Ishikawa (cell line): Measurements from ENCODE around the gene RYR1.

ENCODE experiments used
- CEBPB ChIP-seq: IDR thresholded peaks from 2 replicates; pipeline ENCODE4 v1.6.1; 2012
- CREB1 ChIP-seq: IDR thresholded peaks from 2 replicates; pipeline ENCODE4 v1.6.1; 2012; ENCODE audit warnings: low read depth
- EGR1 ChIP-seq: IDR thresholded peaks from 2 replicates; pipeline ENCODE4 v1.6.1; 2012
- EP300 ChIP-seq: IDR thresholded peaks from 2 replicates; pipeline ENCODE4 v1.6.1; 2012; ENCODE audit warnings: borderline replicate concordance
- FOXM1 ChIP-seq: IDR thresholded peaks from 2 replicates; pipeline ENCODE4 v1.6.1; 2012; ENCODE audit warnings: low read depth, borderline replicate concordance
- MAX ChIP-seq: IDR thresholded peaks from 2 replicates; pipeline ENCODE4 v1.6.1; 2012
- NFIC ChIP-seq: IDR thresholded peaks from 2 replicates; pipeline ENCODE4 v1.6.1; 2012
- RAD21 ChIP-seq: IDR thresholded peaks from 2 replicates; pipeline ENCODE4 v1.6.1; 2012; ENCODE audit warnings: low read depth
- REST ChIP-seq: IDR thresholded peaks from 2 replicates; pipeline ENCODE4 v1.6.1; 2012; ENCODE audit warnings: low read depth, mild to moderate bottlenecking
- TAF1 ChIP-seq: IDR thresholded peaks from 2 replicates; pipeline ENCODE4 v1.6.1; 2012; ENCODE audit warnings: low read depth, mild to moderate bottlenecking
- TCF12 ChIP-seq: IDR thresholded peaks from 2 replicates; pipeline ENCODE4 v1.6.1; 2012; ENCODE audit warnings: low read depth
- TEAD4 ChIP-seq: IDR thresholded peaks from 2 replicates; pipeline ENCODE4 v1.6.1; 2012
- YY1 ChIP-seq: IDR thresholded peaks from 2 replicates; pipeline ENCODE4 v1.6.1; 2012; ENCODE audit warnings: low read depth
- ZBTB7A ChIP-seq: IDR thresholded peaks from 2 replicates; pipeline ENCODE4 v1.6.1; 2012; ENCODE audit warnings: low read depth
- TF ChIP-seq, protein P1 (sequence below): IDR thresholded peaks from 2 replicates; pipeline ENCODE4 v1.6.1; 2012

Gene RYR1

DNA sequence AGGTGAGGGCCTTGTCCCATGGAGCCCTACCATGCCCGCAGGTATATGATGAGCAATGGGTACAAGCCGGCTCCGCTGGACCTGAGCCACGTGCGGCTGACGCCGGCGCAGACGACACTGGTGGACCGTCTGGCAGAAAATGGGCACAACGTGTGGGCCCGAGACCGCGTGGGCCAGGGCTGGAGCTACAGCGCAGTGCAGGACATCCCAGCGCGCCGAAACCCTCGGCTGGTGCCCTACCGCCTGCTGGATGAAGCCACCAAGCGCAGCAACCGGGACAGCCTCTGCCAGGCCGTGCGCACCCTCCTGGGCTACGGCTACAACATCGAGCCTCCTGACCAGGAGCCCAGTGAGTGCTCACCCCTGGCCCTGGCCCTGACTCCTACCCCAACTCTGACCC lies 32.6 kb downstream of the RYR1 start:
- TF ChIP-seq, protein P1, sequence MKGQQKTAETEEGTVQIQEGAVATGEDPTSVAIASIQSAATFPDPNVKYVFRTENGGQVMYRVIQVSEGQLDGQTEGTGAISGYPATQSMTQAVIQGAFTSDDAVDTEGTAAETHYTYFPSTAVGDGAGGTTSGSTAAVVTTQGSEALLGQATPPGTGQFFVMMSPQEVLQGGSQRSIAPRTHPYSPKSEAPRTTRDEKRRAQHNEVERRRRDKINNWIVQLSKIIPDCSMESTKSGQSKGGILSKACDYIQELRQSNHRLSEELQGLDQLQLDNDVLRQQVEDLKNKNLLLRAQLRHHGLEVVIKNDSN: no peak
- TF ChIP-seq FOXM1 (no peak), CEBPB (no peak), ZBTB7A (no peak), MAX (no peak), REST (no peak), TAF1 (no peak)

DNA sequence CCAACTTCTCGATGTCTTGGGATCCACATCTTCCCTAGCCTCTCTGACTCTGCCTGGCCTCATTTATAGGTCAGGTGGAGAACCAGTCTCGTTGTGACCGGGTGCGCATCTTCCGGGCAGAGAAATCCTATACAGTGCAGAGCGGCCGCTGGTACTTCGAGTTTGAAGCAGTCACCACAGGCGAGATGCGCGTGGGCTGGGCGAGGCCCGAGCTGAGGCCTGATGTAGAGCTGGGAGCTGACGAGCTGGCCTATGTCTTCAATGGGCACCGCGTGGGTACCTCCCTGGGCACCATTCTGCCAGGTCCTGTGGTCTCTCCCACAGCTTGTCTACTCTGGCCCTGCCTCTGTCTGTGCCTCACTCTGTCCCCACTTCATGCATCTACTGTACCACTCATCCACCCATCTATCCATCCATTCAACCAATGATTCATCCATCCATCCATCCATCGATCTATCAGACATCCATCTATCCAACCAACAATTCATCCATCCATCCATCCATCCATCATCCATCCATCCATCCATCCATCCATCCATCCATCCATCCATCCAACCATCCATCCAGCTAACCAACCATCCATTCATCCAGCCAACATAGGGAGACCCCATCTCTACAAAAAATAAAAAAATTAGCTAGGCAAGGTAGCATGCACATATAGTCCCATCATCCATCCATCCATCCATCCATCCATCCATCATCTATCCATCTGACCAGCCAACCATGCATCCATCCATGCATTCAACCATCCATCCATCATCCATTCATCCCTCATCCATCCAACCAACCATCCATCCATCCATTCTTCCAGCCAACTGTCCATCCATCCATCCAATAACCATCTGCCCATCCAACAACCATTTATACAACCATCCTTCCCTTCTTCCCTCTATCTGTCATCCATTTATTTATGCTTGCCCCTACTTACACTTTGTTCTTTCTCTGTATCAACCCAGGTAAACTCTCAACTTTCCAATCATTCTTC lies 34.3 kb downstream of the RYR1 start:
- TF ChIP-seq FOXM1: no peak
- no peak for TF ChIP-seq EGR1
- no peak for TF ChIP-seq TCF12
- no peak for TF ChIP-seq CREB1
- TF ChIP-seq YY1: no peak
- no peak for TF ChIP-seq NFIC

- no peak for TF ChIP-seq NFIC
- no peak for TF ChIP-seq REST
Measured at GRCh38 chr19:38469151-38469550, 35.7 kb downstream of the RYR1 start.

GRCh38 chr19:38470788-38471480 lies 37.4 kb downstream of the RYR1 start:
- TF ChIP-seq TEAD4 (no peak), RAD21 (no peak), TCF12 (no peak), EGR1 (no peak), CEBPB (no peak), FOXM1 (no peak)

GRCh38 chr19:38473201-38473600 lies 39.7 kb downstream of the RYR1 start:
- TF ChIP-seq TAF1 (no peak), YY1 (no peak), ZBTB7A (no peak), TCF12 (no peak)
- TF ChIP-seq, protein P1: no peak

- TF ChIP-seq EP300 (no peak), TEAD4 (no peak), TAF1 (no peak), CEBPB (no peak), ZBTB7A (no peak), MAX (no peak), RAD21 (no peak), FOXM1 (no peak), CREB1 (no peak)
Measured at GRCh38 chr19:38475176-38475575, 41.7 kb downstream of the RYR1 start.
